OCI-LY7 (cell line): ENCODE measurements around the gene B4GALNT4. TPM values are rescaled to one million over a fixed set of nuclear protein-coding genes. Genes with fewer than 3 reads are reported as not detected.

Experiments
- BruUV-seq: library from RNA; stranded (reverse); fragments of 400-500 nt; replicated peaks from 2 replicates; lab custom pipeline; 2021; lab: Mats Ljungman, UMichigan
- CTCF ChIA-PET: fragments of 300-600 bp; sonication (Branson Sonifier 250); formaldehyde crosslinking; loops from one replicate; lab custom pipeline; 2022; ENCODE audit warnings: antibody characterized with exemption; ENCODE audit not compliant: unreplicated experiment; lab: Charles Lee
- POLR2A ChIA-PET: fragments of 300-600 bp; sonication (Branson Sonifier 250); formaldehyde crosslinking; loops from one replicate; lab custom pipeline; 2022; ENCODE audit warnings: antibody characterized with exemption; lab: Charles Lee
- DNase-seq: peaks from one replicate; pipeline ENCODE4 v3.0.0-alpha.2; 2015; ENCODE audit warnings: low spot score
- H2AFZ ChIP-seq: fragments of 200-600 bp; sonication (generic), shearing (Covaris generic); 2 replicates; pipeline ENCODE4 v1.6.1; 2014; ENCODE audit warnings: mild to moderate bottlenecking, antibody characterized with exemption, low read length, moderate library complexity
- H3K27ac ChIP-seq: fragments of 200-600 bp; sonication (generic); 2 replicates; pipeline ENCODE4 v1.5.1; 2014; ENCODE audit warnings: mixed run types, low read depth, mild to moderate bottlenecking, moderate library complexity, low read length, inconsistent platforms; ENCODE audit not compliant: poor library complexity, severe bottlenecking
- H3K36me3 ChIP-seq: fragments of 200-600 bp; sonication (generic); 2 replicates; pipeline ENCODE4 v1.6.1; 2014; ENCODE audit warnings: mild to moderate bottlenecking, antibody characterized with exemption, low read length, moderate library complexity, mixed read lengths; ENCODE audit not compliant: insufficient read depth
- H3K4me1 ChIP-seq: fragments of 200-600 bp; sonication (generic); 2 replicates; pipeline ENCODE4 v1.5.1; 2014; ENCODE audit warnings: mild to moderate bottlenecking, low read length; ENCODE audit not compliant: insufficient read depth, poor library complexity, severe bottlenecking
- H3K4me2 ChIP-seq: fragments of 200-600 bp; sonication (generic); 2 replicates; pipeline ENCODE4 v1.6.1; 2014; ENCODE audit warnings: mild to moderate bottlenecking, low read length
- H3K4me3 ChIP-seq: fragments of 200-600 bp; sonication (generic); 2 replicates; pipeline ENCODE4 v1.5.1; 2014; ENCODE audit warnings: mild to moderate bottlenecking, low read depth, low read length; ENCODE audit not compliant: poor library complexity, severe bottlenecking
- H3K79me2 ChIP-seq: fragments of 200-600 bp; sonication (generic); 2 replicates; pipeline ENCODE4 v1.6.1; 2016; ENCODE audit warnings: low read depth, mild to moderate bottlenecking, low read length, moderate library complexity, mixed read lengths; ENCODE audit not compliant: insufficient read depth
- H3K9me2 ChIP-seq: fragments of 200-600 bp; sonication (generic); 2 replicates; pipeline ENCODE4 v1.6.1; 2016; ENCODE audit warnings: mild to moderate bottlenecking, low read length, mixed read lengths; ENCODE audit not compliant: insufficient read depth
- H3K9me3 ChIP-seq: fragments of 200-600 bp; sonication (generic); 2 replicates; pipeline ENCODE4 v1.6.1; 2014; ENCODE audit warnings: mild to moderate bottlenecking, mixed run types, low read length, mixed read lengths
- H4K20me1 ChIP-seq: fragments of 200-600 bp; sonication (generic); 2 replicates; pipeline ENCODE4 v1.6.1; 2014; ENCODE audit warnings: mild to moderate bottlenecking, antibody characterized with exemption, low read length, moderate library complexity, mixed read lengths; ENCODE audit not compliant: insufficient read depth
- EZH2phosphoT487 ChIP-seq: fragments of 200-600 bp; sonication (generic); IDR thresholded peaks from 2 replicates; pipeline ENCODE4 v1.6.1; 2018; ENCODE audit warnings: low read depth, borderline replicate concordance, mild to moderate bottlenecking, mixed run types, antibody characterized with exemption, low read length, moderate library complexity, mixed read lengths
- intact Hi-C: fragments of 100-400 bp; cut with micrococcal nuclease; formaldehyde crosslinking; loops from one replicate; pipeline ENCODE4 v1.10.0; 2022; ENCODE audit not compliant: unreplicated experiment
- total RNA-seq, 2 experiments: library from RNA; depleted of rRNA in 1 of 2; stranded (reverse); fragments of >200 nt in 1 of 2; shearing (Covaris generic) in 1 of 2; gene quantifications; 2 replicates each; pipeline ENCODE4 v1.2.3, GENCODE V29; 2014 to 2022
- TF ChIP-seq, protein P1 (sequence below): fragments of 200-600 bp; sonication (generic); conservative IDR thresholded peaks from 2 replicates; pipeline ENCODE4 v1.5.1; 2014; ENCODE audit warnings: mild to moderate bottlenecking, antibody characterized with exemption, low read length, moderate library complexity, mixed read lengths

Gene B4GALNT4
- total RNA-seq, 2 experiments from 2014 or later: not detected

DNA sequence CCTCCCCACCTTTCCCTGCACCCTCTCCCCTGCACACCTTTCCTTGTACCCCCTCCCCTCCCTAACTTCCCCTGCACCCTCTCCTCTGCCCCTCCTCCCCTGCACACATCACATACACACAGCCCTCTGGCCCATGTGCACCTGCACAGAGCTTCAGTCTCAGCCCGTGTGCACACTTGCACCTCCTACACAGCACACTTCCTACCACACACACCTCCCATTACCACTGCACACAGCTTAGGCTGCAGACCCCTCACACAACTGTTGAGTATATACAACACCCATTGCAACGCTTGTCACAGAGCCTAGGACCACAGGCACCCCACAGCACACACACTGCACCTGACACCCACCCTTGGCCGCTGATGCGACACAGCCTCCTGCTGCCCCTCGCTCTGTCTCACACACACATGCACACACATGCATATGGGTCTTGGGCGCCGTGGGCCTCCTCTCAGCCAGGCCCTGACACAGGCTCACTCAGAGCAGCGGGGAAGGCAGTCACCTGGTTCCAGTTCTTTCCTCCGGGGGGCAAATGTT lies 45.1 kb downstream of the B4GALNT4 start:
- BruUV-seq: no TSS peak
- intact Hi-C loops: no loop called here
- Histone ChIP-seq H4K20me1 (no peaks in the 10 kb centered on the region), H3K36me3 (no peaks in the 10 kb centered on the region), H3K9me3 (no peaks in the 10 kb centered on the region), H2AFZ (peak overlapping the region; percentile 46; the same call in 1 of the 2 replicates), H3K9me2 (no peaks in the 10 kb centered on the region), H3K79me2 (no peaks in the 10 kb centered on the region), H3K4me2 (peak overlapping the region; percentile 39), H3K27ac (no peak overlapping the region), H3K4me3 (peak overlapping the region; percentile 54), H3K4me1 (peaks cover 23% of the 10 kb centered on the region)
- ChIA-PET CTCF (interaction anchor here (0.6 kb wide), 1 partner anchor 13 kb away, joined by 3 read pairs; no protein-coding TSS in a partner anchor), POLR2A (interaction anchor here (1.2 kb wide), 1 partner anchor 140 kb away, joined by 4 read pairs; no protein-coding TSS in a partner anchor)
- TF ChIP-seq EZH2phosphoT487: no peak
- DNase-seq: peak; percentile 49

DNA sequence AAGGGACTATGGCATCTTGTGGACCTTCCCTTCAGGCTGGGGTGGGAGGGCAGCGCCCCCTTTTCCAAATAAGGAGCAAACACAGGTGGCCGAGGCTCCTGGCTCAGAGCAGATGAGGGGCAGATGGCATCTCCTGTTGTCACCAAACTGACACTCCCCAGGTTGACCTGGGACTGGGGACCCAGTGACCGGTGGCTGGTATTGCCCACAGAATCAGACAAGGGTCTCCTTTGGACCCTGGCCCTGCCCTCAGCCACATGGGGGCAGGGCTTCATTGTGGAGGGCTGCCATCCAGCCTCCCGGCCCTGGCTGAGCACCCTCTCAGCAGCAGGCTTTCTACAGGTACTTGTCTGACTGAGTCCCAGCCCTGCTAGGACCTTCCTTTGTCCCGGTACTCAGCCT lies 46.3 kb downstream of the B4GALNT4 start:
- no peaks in the 10 kb centered on the region for H3K9me2 ChIP-seq
- POLR2A ChIA-PET: no interaction called here
- H3K4me3 ChIP-seq: no peak overlapping the region
- H3K4me2 ChIP-seq: peak overlapping the region; percentile 39; the same call in 1 of the 2 replicates
- no TSS peak for BruUV-seq
- H3K79me2 ChIP-seq: no peaks in the 10 kb centered on the region
- intact Hi-C loops: no loop called here
- H3K27ac ChIP-seq: no peak overlapping the region
- peaks cover 23% of the 10 kb centered on the region for H3K4me1 ChIP-seq
- CTCF ChIA-PET: interaction anchor here (0.6 kb wide), 1 partner anchor 134 kb away, joined by 4 read pairs; no protein-coding TSS in a partner anchor
- DNase-seq: no peak
- H3K9me3 ChIP-seq: no peaks in the 10 kb centered on the region
- H2AFZ ChIP-seq: no peak overlapping the region; the same call in 1 of the 2 replicates
- no peaks in the 10 kb centered on the region for H4K20me1 ChIP-seq
- no peak for TF ChIP-seq EZH2phosphoT487
- TF ChIP-seq, protein P1, sequence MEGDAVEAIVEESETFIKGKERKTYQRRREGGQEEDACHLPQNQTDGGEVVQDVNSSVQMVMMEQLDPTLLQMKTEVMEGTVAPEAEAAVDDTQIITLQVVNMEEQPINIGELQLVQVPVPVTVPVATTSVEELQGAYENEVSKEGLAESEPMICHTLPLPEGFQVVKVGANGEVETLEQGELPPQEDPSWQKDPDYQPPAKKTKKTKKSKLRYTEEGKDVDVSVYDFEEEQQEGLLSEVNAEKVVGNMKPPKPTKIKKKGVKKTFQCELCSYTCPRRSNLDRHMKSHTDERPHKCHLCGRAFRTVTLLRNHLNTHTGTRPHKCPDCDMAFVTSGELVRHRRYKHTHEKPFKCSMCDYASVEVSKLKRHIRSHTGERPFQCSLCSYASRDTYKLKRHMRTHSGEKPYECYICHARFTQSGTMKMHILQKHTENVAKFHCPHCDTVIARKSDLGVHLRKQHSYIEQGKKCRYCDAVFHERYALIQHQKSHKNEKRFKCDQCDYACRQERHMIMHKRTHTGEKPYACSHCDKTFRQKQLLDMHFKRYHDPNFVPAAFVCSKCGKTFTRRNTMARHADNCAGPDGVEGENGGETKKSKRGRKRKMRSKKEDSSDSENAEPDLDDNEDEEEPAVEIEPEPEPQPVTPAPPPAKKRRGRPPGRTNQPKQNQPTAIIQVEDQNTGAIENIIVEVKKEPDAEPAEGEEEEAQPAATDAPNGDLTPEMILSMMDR: peak; percentile 35
- H3K36me3 ChIP-seq: no peaks in the 10 kb centered on the region

DNA sequence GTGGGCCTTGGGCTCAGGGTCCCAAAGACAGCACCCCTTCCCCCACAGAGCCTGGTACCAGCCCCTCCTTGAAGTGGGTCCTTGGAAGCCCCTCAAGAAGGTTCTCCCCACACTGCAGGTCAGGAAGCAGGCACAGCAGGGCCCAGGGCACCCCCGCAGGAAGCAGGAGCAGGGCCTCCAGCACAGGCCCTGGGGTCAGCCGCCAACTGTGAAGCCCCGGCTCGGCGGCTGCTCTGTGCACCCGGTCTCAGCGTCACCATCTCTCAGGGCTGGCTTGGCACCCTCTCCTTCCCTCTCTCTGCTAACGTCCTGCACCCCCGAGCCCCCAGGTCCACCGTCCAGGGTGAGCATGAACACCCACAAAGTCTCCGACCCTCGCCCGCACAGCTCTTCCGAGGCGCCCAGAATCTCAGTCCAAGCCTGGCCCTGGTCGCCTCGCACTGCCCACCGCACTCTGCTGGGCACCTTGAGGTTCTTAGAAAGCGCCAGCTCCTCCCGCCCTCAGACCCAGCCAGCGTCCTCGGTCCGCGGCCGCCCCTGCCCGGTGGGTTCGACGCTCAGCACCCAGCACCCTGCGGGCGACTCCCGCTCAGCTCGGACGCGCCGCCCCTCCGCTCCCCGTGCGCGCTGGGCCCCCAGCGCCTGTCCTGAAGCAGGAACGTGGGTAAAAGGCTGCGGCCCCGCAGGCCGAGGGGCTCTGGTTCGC lies 46.9 kb downstream of the B4GALNT4 start:
- POLR2A ChIA-PET: no interaction called here
- H3K4me2 ChIP-seq: no peak overlapping the region

More for the DNA sequence above, 46.9 kb downstream of the B4GALNT4 start:
- intact Hi-C loops: no loop called here
- no peaks in the 10 kb centered on the region for H3K36me3 ChIP-seq
- BruUV-seq: no TSS peak
- H3K4me3 ChIP-seq: no peak overlapping the region
- H3K9me2 ChIP-seq: no peaks in the 10 kb centered on the region
- H2AFZ ChIP-seq: no peak overlapping the region
- H3K4me1 ChIP-seq: peaks cover 23% of the 10 kb centered on the region
- no peaks in the 10 kb centered on the region for H4K20me1 ChIP-seq
- H3K9me3 ChIP-seq: no peaks in the 10 kb centered on the region
- H3K79me2 ChIP-seq: no peaks in the 10 kb centered on the region
- TF ChIP-seq EZH2phosphoT487: no peak
- TF ChIP-seq, protein P1: no peak
- no peak for DNase-seq
- CTCF ChIA-PET: interaction anchor here (0.6 kb wide), 1 partner anchor 133 kb away, joined by 4 read pairs; no protein-coding TSS in a partner anchor
- no peak overlapping the region for H3K27ac ChIP-seq
